Left hindlimb (tissue), 1 donor: ENCODE data around the gene FAM209A.
"Not testable (repeated sequence)": the region's sequence is repeated elsewhere in the genome, so short reads cannot be mapped to it uniquely, and the experiment has no call there.

ENCODE experiments used
- DNase-seq: peaks from one replicate; pipeline ENCODE4 v3.0.0-alpha.2; 2018

The FAM209A gene

GRCh38 chr20:56524444-56524843 lies at the start of gene FAM209A:
FAM209A (plus strand) TSS chr20:56524744; CDS start chr20:56524809, 65 bp downstream.
- DNase-seq = not testable (repeated sequence)

- DNase-seq = no peak
Observed at GRCh38 chr20:56483970-56484369, 40.6 kb upstream of the FAM209A start.

- no peak for DNase-seq
Observed at GRCh38 chr20:56487216-56487615, 37.3 kb upstream of the FAM209A start.

GRCh38 chr20:56488566-56488965 lies 36.0 kb upstream of the FAM209A start:
- DNase-seq = no peak

- no peak for DNase-seq
Observed at GRCh38 chr20:56501116-56501515, 23.4 kb upstream of the FAM209A start.

- no peak for DNase-seq
Observed at GRCh38 chr20:56503916-56504315, 20.6 kb upstream of the FAM209A start.

- DNase-seq = no peak
Observed at GRCh38 chr20:56504373-56505005, 20.1 kb upstream of the FAM209A start.

GRCh38 chr20:56506103-56506502 lies 18.4 kb upstream of the FAM209A start:
- DNase-seq = no peak

GRCh38 chr20:56511926-56512325 lies 12.6 kb upstream of the FAM209A start:
- no peak for DNase-seq

- DNase-seq = no peak
Observed at GRCh38 chr20:56513161-56514150, 11.1 kb upstream of the FAM209A start.

GRCh38 chr20:56516631-56517030 lies 7.9 kb upstream of the FAM209A start:
- DNase-seq = no peak

GRCh38 chr20:56517211-56517610 lies 7.3 kb upstream of the FAM209A start:
- DNase-seq = no peak

- no peak for DNase-seq
Observed at GRCh38 chr20:56517641-56518040, 6.9 kb upstream of the FAM209A start.

- DNase-seq = no peak
Observed at GRCh38 chr20:56518126-56518525, 6.4 kb upstream of the FAM209A start.

- DNase-seq = no peak
Observed at GRCh38 chr20:56518721-56519398, 5.7 kb upstream of the FAM209A start.

- DNase-seq = no peak
Observed at GRCh38 chr20:56519551-56519950, 5.0 kb upstream of the FAM209A start.

GRCh38 chr20:56520180-56520579 lies 4.4 kb upstream of the FAM209A start:
- DNase-seq = no peak

- not testable (repeated sequence) for DNase-seq
Observed at GRCh38 chr20:56520746-56521354, 3.7 kb upstream of the FAM209A start.

- no peak for DNase-seq
Observed at GRCh38 chr20:56522311-56522710, 2.2 kb upstream of the FAM209A start.

- no peak for DNase-seq
Observed at GRCh38 chr20:56527521-56527920, 3.0 kb downstream of the FAM209A start.

- not testable (repeated sequence) for DNase-seq
Observed at GRCh38 chr20:56532946-56533345, 8.4 kb downstream of the FAM209A start, which contains the start of gene FAM209B. FAM209B (plus strand) TSS chr20:56533246; CDS start chr20:56533342, 96 bp downstream.

- no peak for DNase-seq
Observed at GRCh38 chr20:56537997-56538396, 13.5 kb downstream of the FAM209A start.

GRCh38 chr20:56540415-56540814 lies 15.9 kb downstream of the FAM209A start:
- no peak for DNase-seq
